ENCODE results near the gene DPH3.

Gene DPH3

GRCh38 chr3:16224325-16224724, 40.4 kb downstream of the DPH3 start:
- TF ChIP-seq CTCF (IDR thresholded peaks at IDR 0.05; ENCODE audit: borderline replicate concordance, insufficient read depth, low read depth, low read length), result no peak

GRCh38 chr3:16222547-16222946, 42.2 kb downstream of the DPH3 start:
- no peak overlapping the region for H3K4me3 ChIP-seq (ENCODE audit: low read depth, low read length)
- no peak for TF ChIP-seq CTCF (IDR thresholded peaks at IDR 0.05; ENCODE audit: borderline replicate concordance, insufficient read depth, low read depth, low read length)

More at GRCh38 chr3:16224325-16224724, 40.4 kb downstream of the DPH3 start:
- H3K4me3 ChIP-seq (ENCODE audit: low read depth, low read length), result no peak overlapping the region

GRCh38 chr3:16221990-16222389, 42.8 kb downstream of the DPH3 start:
- no peak overlapping the region for H3K4me3 ChIP-seq (ENCODE audit: low read depth, low read length)
- no peak for TF ChIP-seq CTCF (IDR thresholded peaks at IDR 0.05; ENCODE audit: borderline replicate concordance, insufficient read depth, low read depth, low read length)

- TF ChIP-seq CTCF (IDR thresholded peaks at IDR 0.05; ENCODE audit: borderline replicate concordance, insufficient read depth, low read depth, low read length), result no peak
- no peak overlapping the region for H3K4me3 ChIP-seq (ENCODE audit: low read depth, low read length)
Measured at GRCh38 chr3:16219777-16220176, 45.0 kb downstream of the DPH3 start.

- TF ChIP-seq CTCF (IDR thresholded peaks at IDR 0.05; ENCODE audit: borderline replicate concordance, insufficient read depth, low read depth, low read length), result no peak
- no peak overlapping the region for H3K4me3 ChIP-seq (ENCODE audit: low read depth, low read length)
Measured at GRCh38 chr3:16216373-16216935, 48.3 kb downstream of the DPH3 start.

- H3K4me3 ChIP-seq (ENCODE audit: low read depth, low read length), result no peak overlapping the region
- TF ChIP-seq CTCF (IDR thresholded peaks at IDR 0.05; ENCODE audit: borderline replicate concordance, insufficient read depth, low read depth, low read length), result no peak
Measured at GRCh38 chr3:16214366-16214765, 50.4 kb downstream of the DPH3 start.

GRCh38 chr3:16211176-16211904, 53.4 kb downstream of the DPH3 start:
- no peak for TF ChIP-seq CTCF (IDR thresholded peaks at IDR 0.05; ENCODE audit: borderline replicate concordance, insufficient read depth, low read depth, low read length)
- no peak overlapping the region for H3K4me3 ChIP-seq (ENCODE audit: low read depth, low read length)

Measured in GM12875 (cell line).